ENCODE measurements around the gene TTC39C.
A peak's percentile ranks its signal among the peaks of the same experiment; 100 is the strongest.
"Not testable (repeated sequence)": the region's sequence is repeated elsewhere in the genome, so short reads cannot be mapped to it uniquely, and the experiment has no call there.

The TTC39C gene

GRCh38 chr18:24055009-24055804 is 40.7 kb downstream of the TTC39C start:
- DNase-seq, result no peak

- DNase-seq, result no peak
Observed at GRCh38 chr18:24055878-24056277, 41.3 kb downstream of the TTC39C start.

- no peak for DNase-seq
Observed at GRCh38 chr18:24056506-24056905, 42.0 kb downstream of the TTC39C start.

- no peak for DNase-seq
Observed at GRCh38 chr18:24057804-24058203, 43.2 kb downstream of the TTC39C start.

- not testable (repeated sequence) for DNase-seq
Observed at GRCh38 chr18:24059385-24059784, 44.8 kb downstream of the TTC39C start.

DNA sequence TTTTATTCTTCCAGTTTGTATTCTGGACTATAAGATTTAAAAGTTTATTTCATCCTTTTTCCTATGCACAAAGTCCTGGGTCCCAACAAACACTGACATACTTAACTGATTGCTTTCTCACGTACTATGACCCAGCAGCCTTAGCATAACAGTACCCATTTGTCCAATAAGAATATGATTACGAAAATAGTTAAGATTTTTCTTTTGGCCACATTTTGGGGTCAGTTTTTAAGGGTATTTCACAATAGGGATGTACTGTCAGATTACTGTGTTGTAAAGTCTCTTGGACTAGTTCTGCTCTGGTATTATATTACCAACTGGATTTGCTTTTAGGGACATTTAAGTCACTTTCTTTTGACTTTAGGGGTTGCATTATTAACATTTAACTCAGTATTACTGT is 46.1 kb downstream of the TTC39C start:
- DNase-seq, result no peak

GRCh38 chr18:24063121-24063731 is 48.7 kb downstream of the TTC39C start:
- DNase-seq, result no peak

- no peak for DNase-seq
Observed at GRCh38 chr18:24064391-24065100, 50.0 kb downstream of the TTC39C start.

- no peak for DNase-seq
Observed at GRCh38 chr18:24065906-24066305, 51.4 kb downstream of the TTC39C start.

- DNase-seq, result no peak
Observed at GRCh38 chr18:24068945-24069693, 54.6 kb downstream of the TTC39C start.

GRCh38 chr18:24071029-24071428 is 56.5 kb downstream of the TTC39C start:
- no peak for DNase-seq

- no peak for DNase-seq
Observed at GRCh38 chr18:24071779-24072178, 57.2 kb downstream of the TTC39C start.

DNA sequence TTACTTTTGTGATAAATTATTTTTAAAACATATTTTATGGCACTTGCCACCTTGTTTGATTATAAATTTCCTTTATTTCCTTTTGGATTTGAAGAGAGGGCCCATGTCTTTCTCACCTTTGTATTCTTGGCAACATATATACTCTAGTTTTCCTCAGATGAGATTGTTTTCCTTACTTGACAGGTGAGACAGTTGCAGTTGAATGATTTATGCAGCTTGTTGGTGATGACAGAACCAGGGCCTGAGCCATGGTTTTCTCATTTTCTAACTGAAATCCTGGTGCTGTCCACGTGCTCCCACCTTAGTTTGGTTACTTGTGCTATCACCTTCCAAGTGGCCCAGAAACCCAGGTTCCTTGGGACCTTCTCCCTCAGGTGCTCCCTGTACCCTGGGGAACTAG is 58.2 kb downstream of the TTC39C start:
- DNase-seq, result no peak

- DNase-seq, result no peak
Observed at GRCh38 chr18:24073791-24074190, 59.2 kb downstream of the TTC39C start.

DNA sequence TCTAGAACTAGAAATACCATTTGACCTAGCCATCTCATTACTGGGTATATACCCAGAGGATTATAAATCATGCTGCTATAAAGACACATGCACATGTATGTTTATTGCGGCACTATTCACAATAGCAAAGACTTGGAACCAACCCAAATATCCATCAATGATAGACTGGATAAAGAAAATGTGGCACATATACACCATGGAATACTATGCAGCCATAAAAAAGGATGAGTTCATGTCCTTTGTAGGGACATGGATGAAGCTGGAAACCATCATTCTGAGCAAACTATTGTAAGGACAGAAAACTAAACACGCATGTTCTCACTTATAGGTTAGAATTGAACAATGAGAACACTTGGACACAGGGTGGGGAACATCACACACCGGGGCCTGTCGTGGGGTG is 60.2 kb downstream of the TTC39C start:
- DNase-seq, result not testable (repeated sequence)

- peak; percentile 83 for DNase-seq
Observed at GRCh38 chr18:24075767-24076597, 61.4 kb downstream of the TTC39C start.

GRCh38 chr18:24076950-24077349 is 62.4 kb downstream of the TTC39C start:
- no peak for DNase-seq

- no peak for DNase-seq
Observed at GRCh38 chr18:24078391-24078790, 63.8 kb downstream of the TTC39C start.

DNA sequence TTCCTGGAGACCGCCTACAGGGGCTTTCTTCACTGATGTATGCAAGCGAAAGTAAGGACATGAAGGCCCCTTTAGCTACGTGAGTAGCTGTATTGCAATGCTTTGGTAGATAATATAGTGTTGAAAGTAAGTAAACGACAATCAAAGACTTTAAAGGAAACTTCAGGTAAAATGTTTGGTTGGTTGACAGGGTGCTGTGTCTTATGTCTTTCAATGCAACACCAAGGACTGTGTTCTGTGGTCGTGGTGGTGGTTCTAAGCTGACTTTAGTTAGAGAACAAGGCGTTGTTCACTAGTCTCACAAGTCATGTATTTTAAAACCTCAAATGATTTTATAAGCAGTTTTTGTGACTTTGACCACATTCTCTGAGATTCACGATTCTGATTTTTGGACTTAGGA is 66.3 kb downstream of the TTC39C start:
- no peak for DNase-seq

DNA sequence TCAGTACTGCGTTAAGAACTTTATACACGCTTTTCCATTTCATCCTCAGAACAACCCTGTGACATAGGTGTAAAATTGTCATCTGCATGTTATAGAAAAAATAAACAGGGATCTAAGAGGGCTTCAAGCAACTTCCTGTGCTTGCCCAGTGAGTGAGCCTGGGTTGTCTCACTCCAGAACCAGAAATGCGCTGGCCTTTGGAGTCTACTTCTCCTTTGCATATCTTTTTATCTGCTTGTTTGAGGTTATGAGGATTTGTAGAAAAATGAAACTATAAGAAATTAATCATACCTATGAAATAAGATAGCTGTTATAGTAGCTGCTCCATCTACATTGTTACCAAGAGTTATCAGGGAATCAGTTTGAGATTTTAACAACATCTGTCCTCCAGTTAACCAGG is 69.0 kb downstream of the TTC39C start:
- DNase-seq, result no peak

DNA sequence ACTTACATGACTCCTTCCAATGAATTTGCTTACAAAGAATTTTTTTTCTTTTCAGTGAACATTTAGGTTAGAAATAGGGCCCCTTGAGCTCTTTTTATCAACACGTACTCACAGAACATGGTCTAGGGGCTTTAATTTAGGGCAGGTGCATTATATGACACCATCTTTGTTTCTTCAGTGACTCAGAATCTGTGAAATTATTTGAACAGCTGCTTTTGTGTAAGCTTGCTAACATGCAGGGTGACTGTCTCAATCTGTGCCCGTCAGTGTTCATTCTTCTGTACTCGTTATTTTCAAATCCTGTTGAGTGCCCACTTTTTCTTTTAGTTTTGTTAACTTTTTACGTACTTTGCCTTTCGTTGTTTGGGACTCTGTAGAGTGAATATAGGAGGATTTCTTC is 71.5 kb downstream of the TTC39C start:
- DNase-seq, result no peak

GRCh38 chr18:24089076-24089475 is 74.5 kb downstream of the TTC39C start:
- no peak for DNase-seq

All from stimulated activated CD8-positive, alpha-beta memory T cell treated with anti-CD3 and anti-CD28 coated beads, Interleukin-4, amount 100 ng/mL, for 48 hours (primary cell).